Measurements from ENCODE around the gene AGPAT3.

DNA sequence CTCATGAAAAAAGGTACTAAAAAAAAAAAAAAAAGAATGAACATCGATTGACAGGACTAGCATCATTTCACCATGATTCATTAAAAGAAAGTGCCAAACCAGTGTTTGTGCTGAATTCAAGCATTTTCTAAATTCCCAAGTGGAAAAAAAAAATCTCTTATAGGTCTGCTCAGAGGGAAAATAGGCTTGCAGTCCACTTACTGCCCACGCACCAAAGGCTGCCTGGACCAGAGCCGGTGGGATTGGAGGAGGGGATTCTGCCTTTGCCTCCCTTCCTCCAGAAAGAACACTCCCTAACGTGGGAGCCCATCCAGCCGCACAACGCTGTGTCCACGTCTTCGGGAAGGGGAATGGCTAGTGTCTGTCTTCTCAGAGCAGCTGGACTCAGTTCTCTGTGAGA, 141.6 kb downstream of the AGPAT3 start:
- TF ChIP-seq POLR2A (IDR thresholded peaks at IDR 0.05): no peak
- TF ChIP-seq CTCF (IDR thresholded peaks at IDR 0.05): no peak
